BLaER1 (cell line): ENCODE data around the gene SRPRB.

Experiments used
- H3K27ac ChIP-seq: shearing (Covaris generic); formaldehyde crosslinking; 2 replicates; pipeline ENCODE4 v1.8.1; 2022
- H3K27me3 ChIP-seq: shearing (Covaris generic); formaldehyde crosslinking; 2 replicates; pipeline ENCODE4 v1.8.1; 2022
- H3K36me3 ChIP-seq: shearing (Covaris generic); formaldehyde crosslinking; 2 replicates; pipeline ENCODE4 v1.8.1; 2022
- H3K4me1 ChIP-seq: shearing (Covaris generic); formaldehyde crosslinking; 2 replicates; pipeline ENCODE4 v1.8.1; 2022
- H3K4me2 ChIP-seq: shearing (Covaris generic); formaldehyde crosslinking; 2 replicates; pipeline ENCODE4 v1.8.1; 2022
- H3K4me3 ChIP-seq: shearing (Covaris generic); formaldehyde crosslinking; 2 replicates; pipeline ENCODE4 v1.8.1; 2022
- H3K9ac ChIP-seq: shearing (Covaris generic); formaldehyde crosslinking; 2 replicates; pipeline ENCODE4 v1.8.1; 2022
- H3K9me3 ChIP-seq: shearing (Covaris generic); formaldehyde crosslinking; 2 replicates; pipeline ENCODE4 v1.8.1; 2022
- H4K20me1 ChIP-seq: shearing (Covaris generic); formaldehyde crosslinking; 2 replicates; pipeline ENCODE4 v1.8.1; 2022
- Cebpa-rat ChIP-seq: shearing (Covaris generic); IDR thresholded peaks from 2 replicates; pipeline ENCODE4 v1.8.1; 2022

The SRPRB gene

DNA sequence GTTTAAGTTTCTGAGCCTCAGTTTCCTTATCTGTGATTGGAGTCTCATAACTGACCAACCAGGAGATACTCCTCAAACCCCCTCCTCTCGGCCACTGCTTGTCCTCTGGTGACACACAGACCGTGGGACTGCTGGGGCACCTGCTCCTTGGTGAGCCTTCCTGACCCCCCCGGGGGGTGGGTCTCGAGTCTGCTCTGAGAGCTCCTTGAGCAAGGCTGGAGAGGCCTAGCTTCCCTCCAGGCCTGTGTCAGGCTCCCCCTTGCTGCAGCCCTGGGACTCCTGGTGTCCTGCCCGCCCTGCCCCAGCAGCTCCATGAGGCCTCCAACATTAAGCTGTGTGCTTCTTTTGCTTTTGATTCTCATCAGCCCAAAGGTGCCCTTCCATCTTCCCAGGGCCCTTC is 27.7 kb downstream of the SRPRB start:
- TF ChIP-seq Cebpa-rat, result no peak
- H3K4me3 ChIP-seq, result no peak overlapping the region
- H3K27me3 ChIP-seq, result no peaks in the 10 kb centered on the region
- no peak overlapping the region for H3K27ac ChIP-seq
- peaks cover 23% of the 10 kb centered on the region for H3K4me1 ChIP-seq
- H3K9ac ChIP-seq, result no peak overlapping the region
- no peaks in the 10 kb centered on the region for H3K36me3 ChIP-seq
- no peak overlapping the region for H3K4me2 ChIP-seq
- no peaks in the 10 kb centered on the region for H3K9me3 ChIP-seq
- H4K20me1 ChIP-seq, result no peaks in the 10 kb centered on the region

DNA sequence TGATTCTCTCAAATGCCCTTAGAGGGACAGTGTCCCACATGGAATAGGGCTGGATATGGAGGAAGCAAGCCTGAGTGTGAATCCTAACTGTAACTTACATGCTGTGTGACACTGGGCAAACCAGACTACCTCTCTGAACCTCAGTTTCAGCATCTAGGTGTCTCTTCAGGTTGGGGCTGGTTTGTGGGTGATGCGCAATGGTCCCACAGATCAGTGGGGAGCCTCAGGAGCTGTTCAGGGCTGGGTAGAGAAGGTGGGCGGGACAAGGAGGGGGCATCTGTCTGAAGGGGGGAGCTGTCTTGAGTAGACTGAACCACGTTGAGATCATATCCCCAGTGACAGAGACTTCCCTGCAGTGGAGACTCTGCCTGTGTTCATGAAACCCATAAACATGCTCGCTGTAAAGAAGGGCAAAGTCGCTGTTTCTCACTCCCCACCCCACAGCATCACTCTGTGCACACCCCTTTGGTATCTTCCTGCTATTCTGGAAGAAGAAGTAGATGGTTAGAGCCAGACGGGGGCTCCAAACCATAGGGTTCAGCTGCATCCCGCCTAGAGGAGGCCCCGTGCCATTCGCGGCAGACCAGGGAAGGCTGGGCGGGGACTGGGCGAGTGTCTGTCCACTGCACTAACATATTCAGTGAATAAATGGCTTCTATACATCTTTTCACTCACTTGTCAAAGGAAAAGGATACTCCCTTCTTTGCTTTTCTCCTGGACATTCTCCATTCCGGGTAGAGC is 28.4 kb downstream of the SRPRB start:
- H3K27ac ChIP-seq, result no peak overlapping the region
- H3K9me3 ChIP-seq, result no peaks in the 10 kb centered on the region
- H4K20me1 ChIP-seq, result no peaks in the 10 kb centered on the region
- no peak overlapping the region for H3K9ac ChIP-seq
- TF ChIP-seq Cebpa-rat, result no peak
- no peaks in the 10 kb centered on the region for H3K36me3 ChIP-seq
- H3K4me3 ChIP-seq, result no peak overlapping the region
- H3K4me2 ChIP-seq, result no peak overlapping the region
- H3K27me3 ChIP-seq, result no peaks in the 10 kb centered on the region
- peaks cover 20% of the 10 kb centered on the region for H3K4me1 ChIP-seq

DNA sequence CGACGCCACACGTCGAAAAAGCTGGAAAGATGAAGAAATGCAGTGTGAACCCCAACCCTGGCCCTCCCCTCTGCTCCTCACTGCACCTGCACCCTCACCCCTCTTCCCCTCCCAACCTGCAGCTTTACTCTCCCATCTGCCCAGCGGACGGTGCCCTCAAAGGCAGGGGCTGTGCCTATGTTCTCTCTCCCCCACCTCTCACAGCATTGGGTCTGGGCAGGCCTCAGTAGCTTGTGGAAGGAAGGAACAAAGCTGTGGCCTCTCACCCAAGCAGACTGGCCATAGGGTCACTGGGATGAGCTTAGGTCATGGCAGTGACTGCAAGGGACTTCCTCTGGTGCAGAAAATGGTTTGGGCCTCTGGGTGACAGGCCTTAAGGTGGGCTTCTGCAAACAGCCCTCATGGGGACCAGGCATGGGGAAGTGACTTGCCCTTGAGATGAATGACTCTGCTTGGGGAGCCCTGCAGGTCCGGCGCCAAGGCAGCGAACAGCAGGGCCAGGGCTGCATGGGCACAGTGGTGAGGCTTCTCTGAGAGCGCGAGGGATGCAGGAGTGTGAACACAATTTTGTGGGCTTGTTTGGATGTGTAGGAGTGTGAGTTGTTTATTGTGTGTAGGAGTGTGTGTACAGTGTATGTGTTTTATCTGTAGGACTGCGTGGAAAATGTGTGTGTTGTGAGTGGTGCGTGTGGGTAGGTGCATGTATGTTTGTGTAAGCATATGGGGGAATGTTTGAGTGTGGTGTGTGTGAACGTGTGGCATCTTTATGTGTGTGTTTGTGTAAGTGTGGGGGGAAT is 29.2 kb downstream of the SRPRB start:
- no peaks in the 10 kb centered on the region for H3K36me3 ChIP-seq
- H3K4me2 ChIP-seq, result no peak overlapping the region
- TF ChIP-seq Cebpa-rat, result no peak
- H3K4me1 ChIP-seq, result peaks cover 15% of the 10 kb centered on the region
- no peak overlapping the region for H3K27ac ChIP-seq
- no peak overlapping the region for H3K9ac ChIP-seq
- H3K9me3 ChIP-seq, result no peaks in the 10 kb centered on the region
- H4K20me1 ChIP-seq, result no peaks in the 10 kb centered on the region
- no peaks in the 10 kb centered on the region for H3K27me3 ChIP-seq
- no peak overlapping the region for H3K4me3 ChIP-seq

DNA sequence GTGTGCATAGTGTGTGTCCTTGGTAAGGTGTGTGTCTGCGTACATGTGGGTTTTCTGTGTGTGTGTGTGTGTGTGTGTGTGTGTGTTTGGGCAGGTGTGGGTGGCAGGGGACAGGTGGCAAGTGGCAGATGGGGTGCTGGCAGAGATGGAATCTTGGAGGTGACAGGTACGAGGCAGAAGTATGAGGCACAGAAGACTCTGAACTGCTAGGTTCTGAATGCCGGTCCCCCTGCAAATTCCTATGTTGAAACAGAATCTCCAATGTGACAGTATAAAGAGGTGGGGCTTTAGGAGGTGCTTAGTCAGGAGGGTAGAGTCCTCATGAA is 29.8 kb downstream of the SRPRB start:
- H3K9me3 ChIP-seq, result no peaks in the 10 kb centered on the region
- H3K4me3 ChIP-seq, result no peak overlapping the region
- H3K27me3 ChIP-seq, result no peaks in the 10 kb centered on the region
- H3K4me2 ChIP-seq, result no peak overlapping the region
- H3K36me3 ChIP-seq, result no peaks in the 10 kb centered on the region
- TF ChIP-seq Cebpa-rat, result no peak
- no peaks in the 10 kb centered on the region for H4K20me1 ChIP-seq
- no peak overlapping the region for H3K9ac ChIP-seq
- no peak overlapping the region for H3K27ac ChIP-seq
- H3K4me1 ChIP-seq, result peaks cover 15% of the 10 kb centered on the region

DNA sequence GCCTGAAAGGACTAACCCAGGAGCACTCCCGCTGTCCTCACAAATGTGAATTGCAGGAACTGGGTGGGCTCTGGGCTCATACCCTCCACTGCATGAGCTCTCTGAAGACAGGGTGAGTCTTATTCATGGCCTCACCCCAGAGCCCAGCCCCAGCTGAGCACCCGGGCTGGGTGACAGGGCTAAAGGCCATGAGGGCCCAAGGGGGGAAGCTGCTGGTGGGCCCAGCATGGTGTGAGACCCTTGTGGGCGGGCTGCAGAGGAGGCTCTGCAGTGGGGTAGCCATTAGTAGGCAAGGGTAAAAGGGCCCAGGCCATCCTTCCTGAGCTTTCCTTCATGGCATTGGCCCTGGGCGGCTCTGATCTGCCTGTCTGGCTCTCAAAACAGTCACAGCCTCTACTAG is 30.3 kb downstream of the SRPRB start:
- Histone ChIP-seq H3K9ac (no peak overlapping the region), H3K4me3 (no peak overlapping the region), H3K27ac (no peak overlapping the region), H4K20me1 (no peaks in the 10 kb centered on the region), H3K9me3 (no peaks in the 10 kb centered on the region), H3K27me3 (no peaks in the 10 kb centered on the region), H3K4me2 (no peak overlapping the region), H3K4me1 (peaks cover 15% of the 10 kb centered on the region), H3K36me3 (no peaks in the 10 kb centered on the region)
- TF ChIP-seq Cebpa-rat, result no peak

DNA sequence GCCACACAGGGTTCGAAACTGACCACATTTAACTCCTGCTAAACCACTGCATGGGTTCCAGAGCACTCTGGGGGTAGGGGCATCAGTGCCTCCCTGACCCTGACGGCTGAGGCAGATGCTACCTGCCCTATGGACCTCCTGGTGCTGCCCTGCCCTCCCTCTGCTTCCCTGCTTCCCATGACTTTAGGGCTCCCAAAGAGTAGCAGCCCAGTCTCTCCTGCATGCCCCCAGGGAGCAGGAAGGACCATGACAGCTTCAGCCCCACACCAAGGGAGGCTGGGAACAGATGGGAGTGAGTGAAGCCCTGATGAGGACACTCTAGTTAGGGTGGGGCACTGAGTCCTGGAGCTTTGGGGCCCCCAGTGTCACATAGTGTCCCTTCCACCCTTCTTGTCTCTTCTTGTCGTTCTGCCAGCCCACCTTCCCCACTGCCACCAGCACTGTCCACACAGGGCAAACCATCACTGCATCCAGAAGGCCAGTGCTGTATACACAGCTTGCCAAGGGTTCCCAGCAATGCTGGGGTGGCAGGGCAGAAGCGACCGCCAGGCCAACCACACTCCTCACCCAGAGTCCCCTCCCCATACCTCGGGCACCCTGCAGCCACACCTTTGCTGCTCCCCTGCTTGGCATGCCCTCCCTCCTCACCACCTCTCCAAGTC is 31.0 kb downstream of the SRPRB start:
- no peaks in the 10 kb centered on the region for H3K27me3 ChIP-seq
- TF ChIP-seq Cebpa-rat, result no peak

DNA sequence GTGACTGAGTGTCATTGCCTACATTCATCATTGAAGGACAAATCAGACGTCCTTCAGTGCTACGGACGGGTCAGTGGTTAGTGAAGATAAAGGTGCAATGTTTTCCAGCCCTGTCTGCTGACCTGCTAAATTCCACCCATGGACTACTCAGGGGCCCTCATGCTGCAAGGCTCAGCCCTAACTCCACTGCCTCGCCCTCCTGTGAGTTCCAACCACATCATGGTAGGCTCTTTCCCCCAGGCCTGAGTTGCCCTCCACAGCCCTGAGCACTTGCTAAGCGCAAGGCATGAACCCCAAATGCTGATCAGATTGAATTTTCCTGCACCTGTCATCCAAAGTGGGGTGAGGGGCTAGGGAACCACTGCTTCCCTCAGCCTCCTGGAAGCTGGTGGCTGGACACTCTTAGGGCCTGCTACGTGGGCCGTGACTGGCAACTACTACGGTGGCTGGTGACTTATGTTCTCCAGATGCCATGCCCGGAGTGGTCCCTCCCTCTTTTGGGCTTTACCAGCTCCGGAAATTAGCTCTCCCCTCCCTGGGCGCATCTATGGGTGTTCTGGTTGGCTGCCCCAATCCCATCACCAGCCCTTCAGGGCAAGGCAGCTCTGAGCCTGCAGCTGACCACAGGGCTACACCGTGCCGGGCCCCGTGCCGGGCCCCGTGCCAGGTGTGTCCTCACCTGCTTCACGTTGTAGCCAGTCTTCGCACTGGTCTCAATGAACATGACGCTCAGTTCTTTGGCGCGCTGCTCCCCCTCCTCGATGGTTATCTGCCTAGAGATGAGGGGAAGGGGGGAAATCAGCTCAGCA is 32.1 kb downstream of the SRPRB start:
- Histone ChIP-seq H3K27ac (no peak overlapping the region), H4K20me1 (no peaks in the 10 kb centered on the region), H3K4me2 (peak overlapping the region; percentile 42), H3K36me3 (no peaks in the 10 kb centered on the region), H3K4me3 (no peak overlapping the region), H3K27me3 (no peaks in the 10 kb centered on the region), H3K4me1 (peaks cover 11% of the 10 kb centered on the region), H3K9ac (no peak overlapping the region), H3K9me3 (no peaks in the 10 kb centered on the region)
- TF ChIP-seq Cebpa-rat, result no peak

More for the DNA sequence above, 31.0 kb downstream of the SRPRB start:
- H3K4me3 ChIP-seq, result no peak overlapping the region
- H3K27ac ChIP-seq, result no peak overlapping the region
- no peaks in the 10 kb centered on the region for H3K9me3 ChIP-seq
- H3K9ac ChIP-seq, result no peak overlapping the region
- no peaks in the 10 kb centered on the region for H4K20me1 ChIP-seq
- no peaks in the 10 kb centered on the region for H3K36me3 ChIP-seq
- no peak overlapping the region for H3K4me2 ChIP-seq
- H3K4me1 ChIP-seq, result peaks cover 15% of the 10 kb centered on the region

DNA sequence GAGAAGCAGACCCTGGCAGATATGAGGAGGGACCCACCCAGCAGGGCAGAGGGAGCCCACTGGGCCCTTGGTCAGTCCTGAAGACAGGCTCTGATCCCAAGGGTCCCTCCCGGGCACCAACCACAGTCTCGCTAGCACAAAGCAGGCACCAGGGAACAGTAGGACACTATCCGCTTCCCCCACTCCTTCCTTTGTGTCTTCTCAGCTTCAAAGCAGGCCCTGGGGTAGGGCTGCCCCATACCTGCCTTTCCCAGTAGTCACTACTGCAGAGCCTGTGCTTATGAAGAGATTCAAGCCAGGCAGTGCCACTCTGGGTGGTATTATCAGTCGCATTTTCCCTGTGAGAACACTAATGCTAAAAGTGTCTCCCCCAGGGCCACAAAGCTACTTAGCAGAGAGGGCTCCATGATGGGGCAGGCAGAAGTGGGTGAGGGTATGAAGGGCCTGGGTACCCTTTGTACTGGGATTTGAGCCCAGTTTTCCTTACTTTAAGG is 32.7 kb downstream of the SRPRB start:
- H3K27ac ChIP-seq, result no peak overlapping the region
- TF ChIP-seq Cebpa-rat, result no peak
- peaks cover 11% of the 10 kb centered on the region for H3K4me1 ChIP-seq
- no peaks in the 10 kb centered on the region for H3K36me3 ChIP-seq
- H3K9ac ChIP-seq, result no peak overlapping the region
- H4K20me1 ChIP-seq, result no peaks in the 10 kb centered on the region
- no peak overlapping the region for H3K4me3 ChIP-seq
- peak overlapping the region; percentile 42; the same call in 1 of the 2 replicates for H3K4me2 ChIP-seq
- H3K27me3 ChIP-seq, result no peaks in the 10 kb centered on the region
- H3K9me3 ChIP-seq, result no peaks in the 10 kb centered on the region
